Measurements from ENCODE around the gene SLC9A1.

SLC9A1 gene

GRCh38 chr1:27060891-27061290, 94.0 kb downstream of the SLC9A1 start:
- no peak for DNase-seq

DNA sequence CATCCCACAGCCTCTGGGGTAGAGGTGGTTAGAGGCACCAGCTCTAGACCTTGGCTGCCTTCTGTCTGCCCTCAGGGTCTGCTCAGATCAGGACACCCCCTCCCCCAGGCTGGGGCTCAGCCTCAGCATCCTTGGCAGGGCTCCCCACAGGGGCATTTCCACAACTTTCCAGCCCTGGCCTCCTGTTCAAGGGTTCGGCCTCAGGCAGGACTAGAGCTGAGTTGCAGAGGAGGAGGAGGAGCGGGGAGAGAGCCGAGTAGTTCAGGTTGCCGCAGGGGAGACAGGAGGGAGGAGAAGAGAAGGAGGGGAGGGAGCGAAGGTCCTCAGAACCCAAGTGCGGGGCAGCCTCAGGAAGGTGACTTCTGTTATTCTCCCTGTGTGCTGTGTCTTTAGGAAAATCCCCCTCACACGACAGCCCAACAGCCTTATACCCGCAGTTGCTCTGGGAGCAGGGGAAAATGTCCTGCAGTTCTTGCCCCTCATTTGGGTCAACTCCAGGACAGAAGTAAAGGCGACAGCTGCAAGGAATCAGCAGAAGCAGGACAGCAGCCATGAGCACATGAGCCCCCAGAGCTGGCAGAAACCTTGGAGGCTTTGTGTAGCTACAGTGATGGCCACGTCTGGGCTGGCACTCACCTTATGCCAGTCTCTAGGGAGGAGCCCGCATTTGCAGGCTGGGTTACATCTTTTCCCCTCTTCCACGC, 95.8 kb downstream of the SLC9A1 start:
- no peak for DNase-seq

DNA sequence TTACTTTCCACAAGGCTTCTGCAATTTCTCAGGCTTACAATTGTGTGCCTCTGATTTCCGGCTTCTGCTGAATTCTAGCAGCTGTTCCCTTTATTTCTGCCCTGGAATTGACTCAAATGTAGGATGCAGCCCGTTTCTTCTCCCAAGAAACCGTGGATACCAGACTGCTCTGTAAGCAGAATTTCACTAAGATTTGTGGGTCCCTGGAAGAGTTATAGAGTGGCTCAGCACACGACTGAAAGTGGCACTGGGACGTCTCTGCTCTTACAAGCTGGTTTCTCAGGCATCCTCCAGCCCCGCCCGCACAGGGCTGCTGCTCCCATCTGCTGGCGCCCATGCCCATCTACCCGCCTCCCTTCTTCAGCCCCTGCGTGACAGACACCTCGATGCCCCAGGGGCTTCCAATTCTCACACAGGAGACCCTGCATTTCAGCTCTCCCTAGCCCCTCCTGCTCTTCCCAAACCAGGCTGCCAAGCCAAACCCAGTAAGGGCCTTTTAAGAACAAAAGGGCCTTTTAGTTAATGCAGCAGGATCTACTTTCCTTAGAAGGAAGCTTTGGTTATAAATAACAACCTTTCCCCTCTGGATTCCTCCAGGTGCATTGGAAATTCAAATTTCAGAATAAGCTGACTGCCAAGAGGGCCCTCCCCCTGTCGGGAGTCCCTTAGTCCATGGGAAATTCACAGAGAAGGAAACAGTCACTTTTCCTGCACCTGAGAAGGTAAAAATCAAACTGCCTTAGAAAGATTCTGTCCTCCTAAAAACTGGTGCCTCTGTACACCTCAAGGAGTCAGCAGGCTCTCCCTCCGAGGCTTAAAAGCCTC, 96.9 kb downstream of the SLC9A1 start:
- DNase-seq, result no peak

DNA sequence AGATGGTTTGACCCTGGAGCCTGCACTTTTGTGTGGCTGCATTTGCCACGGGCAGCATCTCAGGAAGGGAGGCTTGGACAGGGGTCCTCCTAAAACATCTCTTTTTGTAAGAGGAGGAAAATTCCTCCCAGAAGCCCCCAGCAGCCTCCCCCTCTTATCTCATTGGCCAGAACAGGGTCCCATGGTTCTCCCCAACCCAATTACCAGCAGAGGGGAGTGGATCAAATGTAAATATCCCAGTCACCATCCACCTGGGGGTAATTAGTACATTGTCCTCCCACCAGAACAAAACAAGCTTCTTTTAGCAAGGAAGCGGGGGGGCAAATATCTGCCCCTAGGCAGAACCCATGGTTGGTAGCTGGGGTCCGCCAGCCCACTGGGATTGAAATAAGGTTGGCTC, 97.5 kb downstream of the SLC9A1 start:
- no peak for DNase-seq

DNA sequence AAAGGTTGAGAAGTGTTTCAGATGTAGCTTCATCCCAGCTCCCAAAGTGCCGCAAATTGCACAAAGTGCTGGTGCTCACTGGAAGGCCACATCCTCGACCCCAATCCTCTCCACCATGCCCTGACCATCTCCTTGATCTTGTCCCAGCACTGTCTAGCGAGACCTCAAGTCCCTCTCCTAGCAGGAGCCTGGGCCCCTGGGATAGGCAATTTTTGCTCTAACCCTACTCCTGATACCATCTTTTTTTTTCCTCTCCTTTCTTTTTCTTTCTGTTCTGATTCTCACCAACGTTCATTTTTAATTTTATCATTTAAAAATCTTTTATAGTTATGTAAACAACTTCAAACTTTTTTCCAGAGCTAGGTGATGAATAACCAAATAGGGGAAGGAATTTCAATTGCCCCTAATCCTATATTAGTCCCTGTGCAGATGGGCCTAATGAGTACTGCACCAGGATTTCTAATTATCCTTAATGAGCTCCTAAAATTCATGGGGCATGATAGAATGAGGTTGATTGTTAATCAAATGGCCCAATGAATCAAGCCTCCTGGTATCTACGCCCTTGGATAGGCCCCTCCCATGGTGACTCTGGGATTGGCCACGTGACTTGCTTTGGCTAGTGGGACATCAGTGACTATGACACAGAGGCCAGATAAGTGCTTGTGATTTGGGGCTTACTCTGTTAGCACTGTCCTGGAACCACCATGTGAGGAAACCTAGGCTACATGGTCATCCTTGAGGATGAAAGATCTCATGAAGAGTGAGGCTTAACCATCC, 100.8 kb downstream of the SLC9A1 start:
- no peak for DNase-seq

- DNase-seq, result no peak
Measured at GRCh38 chr1:27052527-27052926, 102.4 kb downstream of the SLC9A1 start.

GRCh38 chr1:27049607-27050006, 105.3 kb downstream of the SLC9A1 start:
- no peak for DNase-seq

GRCh38 chr1:27049100-27049499, 105.8 kb downstream of the SLC9A1 start:
- DNase-seq, result no peak
